ENCODE data around the gene CA5A. TPM values are rescaled to one million over a fixed set of nuclear protein-coding genes. Genes with fewer than 3 reads are reported as not detected.

Gene CA5A
- total and polyA plus RNA-seq, 12 donors: 0.15 to 0.65 (median 0.29) TPM; not detected in 7

DNA sequence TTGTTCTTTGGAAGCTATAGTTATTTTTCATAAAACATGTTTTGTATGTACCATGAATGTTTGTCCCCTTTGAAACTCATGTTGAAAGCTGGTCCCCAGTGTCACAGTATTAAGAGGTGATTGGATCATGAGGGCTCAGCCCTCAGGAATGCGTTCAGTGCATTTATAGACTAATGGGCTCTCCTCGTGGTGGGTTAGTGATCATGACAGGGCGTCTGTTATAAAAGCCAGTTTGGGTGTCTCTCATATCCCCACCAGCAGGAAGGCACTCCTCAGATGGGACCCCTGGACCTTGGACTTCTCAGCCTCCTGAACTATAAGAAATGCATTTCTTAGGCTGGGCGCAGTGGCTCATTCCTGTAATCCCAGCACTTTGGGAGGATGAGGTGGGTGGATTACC is 25.3 kb upstream of the CA5A start:
- Histone ChIP-seq H3K9me3 (no peaks in the 10 kb centered on the region), H3K4me3 (no peak overlapping the region), H3K36me3 (peaks cover 0 to 12% (median 0%) of the 10 kb centered on the region in 9 donors), H3K4me1 (peaks cover 6 to 61% (median 46%) of the 10 kb centered on the region in 9 donors), H3K27ac (no peak overlapping the region), H3K27me3 (no peaks in the 10 kb centered on the region)
- ATAC-seq (no peak), DNase-seq (no peak)
- 65 to 73% methylated on average over 4 of the region's 4 CpGs for WGBS, 2 donors
- intact Hi-C loops (cut with DNase I): no loop called here
- TF ChIP-seq, protein P1, sequence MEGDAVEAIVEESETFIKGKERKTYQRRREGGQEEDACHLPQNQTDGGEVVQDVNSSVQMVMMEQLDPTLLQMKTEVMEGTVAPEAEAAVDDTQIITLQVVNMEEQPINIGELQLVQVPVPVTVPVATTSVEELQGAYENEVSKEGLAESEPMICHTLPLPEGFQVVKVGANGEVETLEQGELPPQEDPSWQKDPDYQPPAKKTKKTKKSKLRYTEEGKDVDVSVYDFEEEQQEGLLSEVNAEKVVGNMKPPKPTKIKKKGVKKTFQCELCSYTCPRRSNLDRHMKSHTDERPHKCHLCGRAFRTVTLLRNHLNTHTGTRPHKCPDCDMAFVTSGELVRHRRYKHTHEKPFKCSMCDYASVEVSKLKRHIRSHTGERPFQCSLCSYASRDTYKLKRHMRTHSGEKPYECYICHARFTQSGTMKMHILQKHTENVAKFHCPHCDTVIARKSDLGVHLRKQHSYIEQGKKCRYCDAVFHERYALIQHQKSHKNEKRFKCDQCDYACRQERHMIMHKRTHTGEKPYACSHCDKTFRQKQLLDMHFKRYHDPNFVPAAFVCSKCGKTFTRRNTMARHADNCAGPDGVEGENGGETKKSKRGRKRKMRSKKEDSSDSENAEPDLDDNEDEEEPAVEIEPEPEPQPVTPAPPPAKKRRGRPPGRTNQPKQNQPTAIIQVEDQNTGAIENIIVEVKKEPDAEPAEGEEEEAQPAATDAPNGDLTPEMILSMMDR (IDR thresholded peaks at IDR 0.05): no peak

DNA sequence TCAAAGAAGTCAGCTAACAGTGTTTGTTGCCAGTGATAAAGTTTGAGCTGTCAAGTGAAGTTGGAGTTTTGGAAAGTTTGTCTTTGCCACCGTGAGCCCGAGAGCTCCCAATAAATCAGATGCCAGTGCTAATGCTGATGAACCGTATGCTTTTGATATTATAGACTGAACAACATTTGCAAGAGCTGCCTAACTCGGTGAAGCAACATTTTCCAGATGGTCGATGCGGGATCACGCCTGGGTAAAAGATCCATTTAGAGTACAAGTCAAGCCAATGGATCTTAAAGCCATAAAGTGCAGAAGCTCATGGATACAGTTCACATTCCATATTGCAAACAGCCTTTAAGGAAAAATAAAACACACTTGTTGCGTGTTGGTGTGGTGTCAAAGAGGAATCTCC is 24.5 kb upstream of the CA5A start:
- Histone ChIP-seq H3K9me3 (no peaks in the 10 kb centered on the region), H3K27me3 (no peaks in the 10 kb centered on the region), H3K4me1 (peaks cover 11 to 61% (median 46%) of the 10 kb centered on the region in 9 donors), H3K36me3 (peaks cover 0 to 12% (median 0%) of the 10 kb centered on the region in 9 donors), H3K4me3 (no peak overlapping the region), H3K27ac (no peak overlapping the region)
- TF ChIP-seq, protein P1 (IDR thresholded peaks at IDR 0.05): no peak
- intact Hi-C loops (cut with DNase I): no loop called here
- DNase-seq: no peak
- no peak for ATAC-seq
- 85 to 92% methylated on average over 8 of the region's 8 CpGs for WGBS, 2 donors

DNA sequence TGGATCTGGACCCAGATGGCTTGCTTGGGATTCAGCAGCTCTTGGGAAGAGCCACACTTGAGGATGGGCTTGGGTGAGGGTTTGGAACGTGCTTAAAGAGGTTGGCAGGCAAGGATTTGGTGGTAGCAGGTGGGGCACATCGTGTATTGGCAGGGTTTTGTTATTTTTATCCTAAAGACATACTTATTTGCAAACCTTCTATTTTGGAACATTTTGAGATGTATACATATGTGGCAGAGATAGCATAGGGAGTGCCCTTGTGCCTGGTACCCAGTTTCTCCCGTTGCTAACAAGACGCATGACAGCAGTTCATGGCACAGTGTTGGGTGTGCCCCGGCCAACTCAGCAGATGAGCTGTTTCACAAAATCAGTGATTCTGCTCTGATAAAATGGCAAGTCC is 24.0 kb upstream of the CA5A start:
- Histone ChIP-seq H3K27me3 (no peaks in the 10 kb centered on the region), H3K27ac (no peak overlapping the region), H3K4me1 (peaks cover 14 to 61% (median 46%) of the 10 kb centered on the region in 9 donors), H3K36me3 (peaks cover 0 to 12% (median 0%) of the 10 kb centered on the region in 9 donors), H3K4me3 (no peak overlapping the region), H3K9me3 (no peaks in the 10 kb centered on the region)
- 87 to 93% methylated on average over 5 of the region's 5 CpGs for WGBS, 2 donors
- no peak for DNase-seq
- intact Hi-C loops (cut with DNase I): no loop called here
- TF ChIP-seq, protein P1 (IDR thresholded peaks at IDR 0.05): no peak
- no peak for ATAC-seq

DNA sequence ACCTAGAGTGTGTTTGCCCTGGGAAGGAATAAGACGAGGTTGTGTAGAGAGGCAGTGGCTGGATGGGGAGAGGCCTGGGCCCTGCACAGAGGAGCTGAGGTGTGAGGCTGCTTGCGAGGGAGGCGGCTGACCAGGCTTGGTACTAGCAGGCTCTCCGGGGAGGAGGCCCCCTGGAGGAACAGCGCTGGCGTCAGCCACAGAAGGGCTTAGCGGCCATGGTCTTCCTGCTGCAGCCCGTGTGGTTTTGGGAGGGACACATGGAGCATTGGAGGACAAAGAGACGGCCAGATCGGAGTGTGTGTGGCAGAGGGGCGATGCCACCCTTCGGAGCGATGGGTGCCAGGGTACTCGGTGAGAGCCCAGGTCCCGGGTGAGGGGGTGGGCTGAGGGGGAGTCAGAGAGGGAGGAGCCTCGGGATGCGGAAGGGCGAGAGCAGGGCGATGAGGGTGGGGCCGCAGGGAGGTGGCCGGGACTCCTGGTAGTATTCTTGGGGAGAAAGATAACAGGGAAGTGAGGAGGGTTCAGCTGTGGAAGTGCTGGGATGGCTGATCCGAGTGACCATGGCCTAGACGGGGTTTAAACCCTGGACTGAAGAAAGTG is 23.2 kb upstream of the CA5A start:
- no peaks in the 10 kb centered on the region for H3K9me3 ChIP-seq
- H3K27me3 ChIP-seq: no peaks in the 10 kb centered on the region
- peaks cover 14 to 61% (median 47%) of the 10 kb centered on the region in 9 donors for H3K4me1 ChIP-seq
- H3K4me3 ChIP-seq: peak overlapping the region in 1 of 10 donors; percentile 12
- TF ChIP-seq, protein P1 (IDR thresholded peaks at IDR 0.05): no peak
- ATAC-seq (peak in 1 of 8 donors; percentile 8), DNase-seq (no peak)
- H3K27ac ChIP-seq: peak overlapping the region in 1 of 10 donors; percentile 27
- intact Hi-C loops (cut with DNase I): no loop called here
- H3K36me3 ChIP-seq: peaks cover 0 to 12% (median 0%) of the 10 kb centered on the region in 9 donors
- 84 to 87% methylated on average over 23 of the region's 23 CpGs for WGBS, 2 donors
